ENCODE results near the gene JAK1. TPM values are rescaled to one million over a fixed set of nuclear protein-coding genes. Genes with fewer than 3 reads are reported as not detected.

The JAK1 gene
- total RNA-seq, 6 experiments from 2014 or later, result 48.0 to 71.6 (median 66.5) TPM

GRCh38 chr1:64944913-64945312 is 21.4 kb downstream of the JAK1 start:
- Histone ChIP-seq H3K36me3 (no peaks in the 10 kb centered on the region), H3K27me3 (no peaks in the 10 kb centered on the region), H3K9me3 (no peaks in the 10 kb centered on the region), H3K4me1 (peaks cover 0 to 14% (median 0%) of the 10 kb centered on the region in 4 donors), H3K27ac (no peak overlapping the region), H3K4me3 (no peak overlapping the region)
- intact Hi-C loops (cut with DNase I), result no loop called here
- 92% methylated on average over 6 of the region's 6 CpGs for WGBS (ENCODE audit: insufficient coverage, low coverage, low lambda C conversion rate, missing lambda C conversion rate)
- no peak for TF ChIP-seq POLR2A (IDR thresholded peaks at IDR 0.05)
- DNase-seq (no peak), ATAC-seq (peak in 1 of 4 donors; percentile 7)

- Histone ChIP-seq H3K36me3 (no peaks in the 10 kb centered on the region), H3K27ac (no peak overlapping the region), H3K27me3 (no peaks in the 10 kb centered on the region), H3K9me3 (no peaks in the 10 kb centered on the region), H3K4me3 (no peak overlapping the region), H3K4me1 (peaks cover 0 to 8% (median 1%) of the 10 kb centered on the region in 4 donors)
- DNase-seq (no peak), ATAC-seq (no peak)
- 33% methylated on average over 3 of the region's 3 CpGs for WGBS (ENCODE audit: insufficient coverage, low coverage, low lambda C conversion rate, missing lambda C conversion rate)
- intact Hi-C loops (cut with DNase I), result no loop called here
- TF ChIP-seq POLR2A (IDR thresholded peaks at IDR 0.05) (no peak), CTCF (IDR thresholded peaks at IDR 0.05) (no peak)
These were observed 23.7 kb downstream of the JAK1 start for GRCh38 chr1:64942675-64943074.

DNA sequence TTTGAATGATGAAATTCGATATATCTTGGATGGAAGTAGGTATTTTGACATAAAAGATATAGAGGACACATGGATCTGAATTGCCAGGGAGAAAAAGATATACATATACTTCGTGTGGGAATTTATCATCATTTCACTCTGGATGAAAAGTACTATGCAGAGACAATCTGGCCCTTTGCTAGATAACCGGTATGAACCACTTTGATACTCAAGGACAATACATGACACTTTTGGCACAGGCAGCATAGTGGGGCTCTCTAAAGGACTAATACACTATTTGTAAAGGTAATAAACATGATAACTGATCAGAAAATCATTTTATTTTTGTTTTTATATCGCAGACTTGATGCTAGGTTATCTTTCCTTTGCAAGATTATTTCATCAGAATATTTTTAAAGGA is 24.2 kb downstream of the JAK1 start:
- no peak for ATAC-seq
- no peak overlapping the region for H3K27ac ChIP-seq
- DNase-seq, result no peak

GRCh38 chr1:64941461-64942117 is 24.8 kb downstream of the JAK1 start:
- Histone ChIP-seq H3K27me3 (no peaks in the 10 kb centered on the region), H3K4me3 (no peak overlapping the region), H3K9me3 (no peaks in the 10 kb centered on the region), H3K27ac (no peak overlapping the region), H3K36me3 (no peaks in the 10 kb centered on the region), H3K4me1 (peaks cover 0 to 16% (median 7%) of the 10 kb centered on the region in 4 donors)
- intact Hi-C loops (cut with DNase I), result no loop called here
- DNase-seq (no peak), ATAC-seq (no peak)
- WGBS (ENCODE audit: insufficient coverage, low coverage, low lambda C conversion rate, missing lambda C conversion rate), result 84% methylated on average over 5 of the region's 5 CpGs
- TF ChIP-seq CTCF (IDR thresholded peaks at IDR 0.05), result no peak
- no peak for TF ChIP-seq POLR2A (IDR thresholded peaks at IDR 0.05)

More for the DNA sequence above, 24.2 kb downstream of the JAK1 start:
- intact Hi-C loops (cut with DNase I), result no loop called here
- Histone ChIP-seq H3K9me3 (no peaks in the 10 kb centered on the region), H3K36me3 (no peaks in the 10 kb centered on the region), H3K4me1 (peaks cover 0 to 11% (median 4%) of the 10 kb centered on the region in 4 donors), H3K27me3 (no peaks in the 10 kb centered on the region), H3K4me3 (no peak overlapping the region)
- TF ChIP-seq CTCF (IDR thresholded peaks at IDR 0.05) (no peak), POLR2A (IDR thresholded peaks at IDR 0.05) (no peak)
- 71% methylated on average over 3 of the region's 4 CpGs for WGBS (ENCODE audit: insufficient coverage, low coverage, low lambda C conversion rate, missing lambda C conversion rate)

DNA sequence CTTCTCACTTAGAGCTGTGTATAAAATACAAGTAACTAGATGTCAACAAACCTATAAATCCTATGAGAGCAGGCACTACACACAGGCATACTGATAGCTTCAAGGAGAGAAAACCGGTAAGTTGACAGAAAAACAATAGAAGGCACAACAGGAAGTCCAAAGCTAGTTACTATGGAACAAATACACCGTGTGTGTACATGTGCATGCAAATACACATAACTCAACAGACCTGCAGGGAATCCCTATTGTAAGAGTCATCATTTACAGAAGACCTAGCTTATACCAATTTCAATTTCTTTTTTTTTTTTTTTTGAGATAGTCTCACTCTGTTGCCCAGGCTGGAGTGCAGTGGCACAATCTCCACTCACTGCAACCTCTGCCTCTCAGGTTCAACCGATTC is 26.3 kb downstream of the JAK1 start:
- DNase-seq (no peak), ATAC-seq (no peak)
- WGBS (ENCODE audit: insufficient coverage, low coverage, low lambda C conversion rate, missing lambda C conversion rate), result 68% methylated on average over 3 of the region's 3 CpGs
- Histone ChIP-seq H3K36me3 (no peaks in the 10 kb centered on the region), H3K27me3 (no peaks in the 10 kb centered on the region), H3K4me3 (no peak overlapping the region), H3K4me1 (peaks cover 0 to 30% (median 12%) of the 10 kb centered on the region in 4 donors), H3K9me3 (no peaks in the 10 kb centered on the region), H3K27ac (no peak overlapping the region)
- intact Hi-C loops (cut with DNase I), result no loop called here
- no peak for TF ChIP-seq CTCF (IDR thresholded peaks at IDR 0.05)
- no peak for TF ChIP-seq POLR2A (IDR thresholded peaks at IDR 0.05)
